Measurements from ENCODE around the gene NELFE.
"Not testable (repeated sequence)": the region's sequence is repeated elsewhere in the genome, so short reads cannot be mapped to it uniquely, and the experiment has no call there.

The NELFE gene

DNA sequence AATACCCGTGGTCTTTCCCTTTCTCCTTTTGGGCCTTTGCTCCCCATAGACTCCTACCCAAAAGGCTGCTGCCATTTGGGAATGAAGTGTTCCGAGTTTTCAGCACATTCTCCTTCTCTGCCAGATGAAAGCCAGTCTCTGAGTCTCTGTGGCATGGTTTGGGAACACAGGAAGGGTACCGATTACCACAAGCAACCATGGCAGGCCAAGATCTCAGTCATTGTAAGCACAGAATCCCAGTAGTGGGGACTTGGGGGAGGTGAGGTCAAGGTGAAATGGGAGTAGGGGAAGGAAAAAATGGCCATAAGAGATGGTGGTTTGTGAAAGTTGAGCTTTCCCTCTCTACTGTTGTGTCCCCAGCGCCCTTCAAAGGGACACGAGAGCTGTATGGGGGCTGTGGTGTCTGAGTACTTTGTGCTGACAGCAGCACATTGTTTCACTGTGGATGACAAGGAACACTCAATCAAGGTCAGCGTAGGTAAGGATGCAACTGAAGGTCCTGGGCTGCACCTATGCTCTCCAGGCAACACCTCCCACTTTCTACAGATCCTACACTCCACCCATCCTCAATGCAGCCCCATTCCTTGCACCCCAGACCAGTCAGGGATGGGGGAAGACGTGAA is 8.7 kb downstream of the NELFE start:
- DNase-seq (ENCODE audit: low spot score) = no peak

- no peak for DNase-seq (ENCODE audit: low spot score)
These were observed 9.9 kb downstream of the NELFE start for GRCh38 chr6:31948753-31949413.

GRCh38 chr6:31948306-31948705 is 10.5 kb downstream of the NELFE start:
- no peak for DNase-seq (ENCODE audit: low spot score)

GRCh38 chr6:31947864-31948263 is 10.9 kb downstream of the NELFE start:
- no peak for DNase-seq (ENCODE audit: low spot score)

DNA sequence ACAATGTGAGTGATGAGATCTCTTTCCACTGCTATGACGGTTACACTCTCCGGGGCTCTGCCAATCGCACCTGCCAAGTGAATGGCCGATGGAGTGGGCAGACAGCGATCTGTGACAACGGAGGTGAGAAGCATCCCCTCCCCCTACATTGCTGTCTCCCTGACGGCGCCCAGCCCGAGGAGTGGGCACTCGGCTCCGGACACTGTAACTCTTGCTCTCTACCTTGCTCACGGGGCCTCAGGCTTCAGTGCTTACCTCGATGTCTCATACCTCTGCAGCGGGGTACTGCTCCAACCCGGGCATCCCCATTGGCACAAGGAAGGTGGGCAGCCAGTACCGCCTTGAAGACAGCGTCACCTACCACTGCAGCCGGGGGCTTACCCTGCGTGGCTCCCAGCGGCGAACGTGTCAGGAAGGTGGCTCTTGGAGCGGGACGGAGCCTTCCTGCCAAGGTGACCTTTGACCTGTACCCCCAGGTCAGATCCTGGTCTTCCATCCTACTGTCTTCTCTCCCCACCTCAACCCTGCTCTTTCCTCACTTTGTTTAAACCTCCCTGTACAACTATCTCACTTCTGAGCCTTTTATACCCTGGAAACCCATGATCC is 11.6 kb downstream of the NELFE start:
- DNase-seq (ENCODE audit: low spot score) = no peak

DNA sequence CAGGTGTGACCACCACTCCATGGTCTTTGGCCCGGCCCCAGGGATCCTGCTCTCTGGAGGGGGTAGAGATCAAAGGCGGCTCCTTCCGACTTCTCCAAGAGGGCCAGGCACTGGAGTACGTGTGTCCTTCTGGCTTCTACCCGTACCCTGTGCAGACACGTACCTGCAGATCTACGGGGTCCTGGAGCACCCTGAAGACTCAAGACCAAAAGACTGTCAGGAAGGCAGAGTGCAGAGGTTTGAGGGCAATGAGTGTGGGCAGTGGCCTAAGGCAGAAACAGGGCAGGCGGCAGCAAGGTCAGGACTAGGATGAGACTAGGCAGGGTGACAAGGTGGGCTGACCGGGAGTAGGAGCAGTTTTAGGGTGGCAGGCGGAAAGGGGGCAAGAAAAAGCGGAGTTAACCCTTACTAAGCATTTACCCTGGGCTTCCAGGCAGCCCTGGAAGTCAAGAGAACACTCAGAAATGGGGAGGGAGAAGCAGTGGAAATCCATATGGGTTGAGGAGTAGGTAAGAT is 12.3 kb downstream of the NELFE start:
- no peak for DNase-seq (ENCODE audit: low spot score)

DNA sequence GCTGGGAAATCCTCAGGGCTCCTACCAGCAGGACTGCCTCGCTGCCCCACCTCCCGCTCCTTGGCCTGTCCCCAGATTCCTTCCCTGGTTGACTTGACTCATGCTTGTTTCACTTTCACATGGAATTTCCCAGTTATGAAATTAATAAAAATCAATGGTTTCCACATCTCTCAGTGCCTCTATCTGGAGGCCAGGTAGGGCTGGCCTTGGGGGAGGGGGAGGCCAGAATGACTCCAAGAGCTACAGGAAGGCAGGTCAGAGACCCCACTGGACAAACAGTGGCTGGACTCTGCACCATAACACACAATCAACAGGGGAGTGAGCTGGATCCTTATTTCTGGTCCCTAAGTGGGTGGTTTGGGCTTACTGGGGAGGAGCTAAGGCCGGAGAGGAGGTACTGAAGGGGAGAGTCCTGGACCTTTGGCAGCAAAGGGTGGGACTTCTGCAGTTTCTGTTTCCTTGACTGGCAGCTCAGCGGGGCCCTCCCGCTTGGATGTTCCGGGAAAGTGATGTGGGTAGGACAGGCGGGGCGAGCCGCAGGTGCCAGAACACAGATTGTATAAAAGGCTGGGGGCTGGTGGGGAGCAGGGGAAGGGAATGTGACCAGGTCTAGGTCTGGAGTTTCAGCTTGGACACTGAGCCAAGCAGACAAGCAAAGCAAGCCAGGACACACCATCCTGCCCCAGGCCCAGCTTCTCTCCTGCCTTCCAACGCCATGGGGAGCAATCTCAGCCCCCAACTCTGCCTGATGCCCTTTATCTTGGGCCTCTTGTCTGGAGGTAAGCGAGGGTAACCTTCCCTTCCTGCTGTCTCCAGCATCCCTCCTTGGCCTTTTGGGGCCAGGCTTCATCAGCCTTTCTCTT is 13.0 kb downstream of the NELFE start, which contains the start of gene CFB:
TSS of gene CFB (plus strand) at position 589 of the 863 bp plus-strand sequence. CDS start at position 716, 127 bp downstream.
- DNase-seq (ENCODE audit: low spot score) = no peak

DNA sequence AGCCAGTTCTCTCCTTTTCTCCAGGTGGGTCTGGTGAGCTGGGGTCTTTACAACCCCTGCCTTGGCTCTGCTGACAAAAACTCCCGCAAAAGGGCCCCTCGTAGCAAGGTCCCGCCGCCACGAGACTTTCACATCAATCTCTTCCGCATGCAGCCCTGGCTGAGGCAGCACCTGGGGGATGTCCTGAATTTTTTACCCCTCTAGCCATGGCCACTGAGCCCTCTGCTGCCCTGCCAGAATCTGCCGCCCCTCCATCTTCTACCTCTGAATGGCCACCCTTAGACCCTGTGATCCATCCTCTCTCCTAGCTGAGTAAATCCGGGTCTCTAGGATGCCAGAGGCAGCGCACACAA is 13.6 kb downstream of the NELFE start:
- DNase-seq (ENCODE audit: low spot score) = no peak

GRCh38 chr6:31943742-31944141 is 15.0 kb downstream of the NELFE start:
- DNase-seq (ENCODE audit: low spot score) = no peak

DNA sequence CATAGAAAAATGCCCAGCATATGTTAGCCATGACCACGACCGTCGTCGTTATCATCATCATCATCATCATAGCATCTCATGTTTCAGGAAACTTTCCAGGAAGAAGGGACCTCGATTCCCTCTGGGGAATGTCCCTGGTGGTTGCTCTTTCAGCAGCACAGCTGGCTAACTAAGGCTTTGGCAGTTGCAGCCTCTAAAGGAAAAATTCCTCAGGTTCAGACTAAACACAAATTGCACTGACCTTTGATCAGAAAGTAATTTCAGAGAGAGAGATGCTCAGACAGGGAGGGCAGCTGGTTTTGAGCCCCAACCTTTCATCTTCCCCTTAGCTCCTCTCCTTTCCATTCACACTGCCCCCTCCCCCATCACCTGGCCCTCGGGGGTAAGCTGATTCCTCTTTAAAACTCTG is 18.5 kb downstream of the NELFE start:
- DNase-seq (ENCODE audit: low spot score) = no peak

DNA sequence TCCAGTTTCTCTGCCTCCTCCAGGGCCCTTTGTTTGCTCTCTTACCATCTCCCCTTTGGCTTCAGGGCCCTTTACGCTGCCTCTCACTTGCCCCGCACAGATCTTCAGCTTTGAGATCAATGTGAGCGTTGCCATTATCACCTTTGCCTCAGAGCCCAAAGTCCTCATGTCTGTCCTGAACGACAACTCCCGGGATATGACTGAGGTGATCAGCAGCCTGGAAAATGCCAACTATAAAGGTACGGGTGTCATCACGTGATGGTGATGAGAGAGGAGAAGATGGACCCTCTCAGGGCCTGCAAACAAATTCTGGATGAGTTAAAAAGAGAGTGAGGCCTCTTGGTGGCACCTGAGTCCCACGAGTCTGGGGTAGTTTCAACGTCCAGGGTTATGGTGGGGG is 22.9 kb downstream of the NELFE start:
- no peak for DNase-seq (ENCODE audit: low spot score)

DNA sequence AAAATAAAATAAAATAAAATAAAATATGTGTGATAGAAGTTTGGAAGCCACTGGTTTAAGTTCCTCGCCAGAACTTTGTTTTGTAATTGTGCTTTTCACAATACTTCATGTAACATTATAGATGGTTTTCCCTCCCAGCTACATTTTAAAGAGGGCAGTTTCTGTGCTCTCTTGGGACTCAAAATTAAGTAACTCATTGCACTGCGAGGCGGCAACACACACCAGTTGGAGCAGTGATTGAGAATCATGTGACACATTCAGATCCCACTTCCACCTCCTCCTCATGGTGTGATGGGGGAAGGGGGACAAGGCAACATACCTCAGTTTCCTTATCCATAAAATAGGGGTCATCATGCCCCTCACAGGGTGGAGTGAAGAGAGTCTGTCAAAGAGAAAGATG is 23.8 kb downstream of the NELFE start:
- no peak for DNase-seq (ENCODE audit: low spot score)

GRCh38 chr6:31933537-31933936 is 25.2 kb downstream of the NELFE start:
- no peak for DNase-seq (ENCODE audit: low spot score)

DNA sequence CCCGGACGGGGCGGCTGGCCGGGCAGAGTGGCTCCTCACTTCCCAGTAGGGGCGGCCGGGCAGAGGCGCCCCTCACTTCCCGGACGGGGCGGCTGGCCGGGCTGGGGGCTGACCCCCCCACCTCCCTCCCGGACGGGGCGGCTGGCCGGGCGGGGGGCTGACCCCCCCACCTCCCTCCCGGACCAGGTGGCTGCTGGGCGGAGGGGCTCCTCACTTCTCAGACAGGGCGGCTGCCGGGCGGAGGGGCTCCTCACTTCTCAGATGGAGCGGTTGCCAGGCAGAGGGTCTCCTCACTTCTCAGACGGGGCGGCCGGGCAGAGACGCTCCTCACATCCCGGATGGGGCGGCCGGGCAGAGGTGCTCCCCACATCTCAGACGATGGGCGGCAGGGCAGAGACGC is 26.6 kb downstream of the NELFE start:
- not testable (repeated sequence) for DNase-seq (ENCODE audit: low spot score)

GRCh38 chr6:31930962-31931361 is 27.8 kb downstream of the NELFE start:
- no peak for DNase-seq (ENCODE audit: low spot score)

- no peak for DNase-seq (ENCODE audit: low spot score)
These were observed 30.2 kb downstream of the NELFE start for GRCh38 chr6:31928672-31928939.

GRCh38 chr6:31927863-31928671 is 30.7 kb downstream of the NELFE start:
- DNase-seq (ENCODE audit: low spot score) = no peak

DNA sequence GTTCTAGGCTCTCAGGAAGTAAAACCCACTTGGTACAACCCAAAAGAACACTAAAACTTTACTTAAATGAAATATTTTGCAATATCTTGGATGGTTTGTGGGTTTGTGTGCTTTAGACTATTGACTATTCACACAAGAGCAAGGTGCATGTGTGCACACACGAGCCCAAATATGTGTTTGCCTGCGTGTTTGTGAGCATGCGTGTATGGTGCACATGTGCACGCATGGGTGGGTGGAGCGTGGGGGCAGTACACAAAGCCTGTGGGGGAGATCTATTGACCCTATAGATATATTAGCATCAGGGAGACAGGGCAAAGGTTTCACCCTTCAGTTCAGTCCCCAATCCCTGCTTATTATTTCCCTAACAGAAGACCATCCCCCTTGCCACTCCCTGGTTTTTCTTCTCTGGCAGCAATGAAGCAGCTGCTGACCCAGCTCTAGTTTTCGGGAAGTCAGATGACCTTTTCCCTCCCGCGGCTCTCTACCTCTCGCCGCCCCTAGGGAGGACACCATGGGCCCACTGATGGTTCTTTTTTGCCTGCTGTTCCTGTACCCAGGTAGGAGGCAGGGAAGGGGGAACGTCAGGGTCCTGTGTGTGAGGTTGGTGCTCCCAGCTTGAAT is 31.4 kb downstream of the NELFE start, which contains the start of gene C2:
TSS of gene C2 (plus strand) at position 476 of the 621 bp plus-strand sequence. CDS start at position 512, 36 bp downstream.
- no peak for DNase-seq (ENCODE audit: low spot score)

GRCh38 chr6:31922942-31923341 is 35.8 kb downstream of the NELFE start:
- no peak for DNase-seq (ENCODE audit: low spot score)

DNA sequence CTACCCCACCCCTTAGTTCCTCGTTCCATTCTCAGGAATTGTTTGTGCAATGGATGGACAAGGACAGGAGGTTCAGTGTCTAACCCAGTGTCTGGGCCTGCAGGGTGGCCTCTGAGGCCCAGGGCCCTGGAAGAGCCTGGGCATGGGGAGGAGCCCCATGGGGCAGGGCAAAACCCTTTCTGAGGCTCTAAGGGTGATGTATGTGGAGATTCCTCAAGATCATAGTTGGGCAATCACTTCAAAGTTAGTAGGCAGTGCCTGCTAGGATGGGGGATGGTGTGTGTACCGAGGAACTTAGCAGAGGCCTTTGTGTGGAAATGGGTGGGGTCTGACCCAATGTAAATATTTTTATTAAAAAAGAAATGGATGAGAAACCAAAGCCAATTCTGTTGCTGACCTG is 38.0 kb downstream of the NELFE start:
- no peak for DNase-seq (ENCODE audit: low spot score)

DNA sequence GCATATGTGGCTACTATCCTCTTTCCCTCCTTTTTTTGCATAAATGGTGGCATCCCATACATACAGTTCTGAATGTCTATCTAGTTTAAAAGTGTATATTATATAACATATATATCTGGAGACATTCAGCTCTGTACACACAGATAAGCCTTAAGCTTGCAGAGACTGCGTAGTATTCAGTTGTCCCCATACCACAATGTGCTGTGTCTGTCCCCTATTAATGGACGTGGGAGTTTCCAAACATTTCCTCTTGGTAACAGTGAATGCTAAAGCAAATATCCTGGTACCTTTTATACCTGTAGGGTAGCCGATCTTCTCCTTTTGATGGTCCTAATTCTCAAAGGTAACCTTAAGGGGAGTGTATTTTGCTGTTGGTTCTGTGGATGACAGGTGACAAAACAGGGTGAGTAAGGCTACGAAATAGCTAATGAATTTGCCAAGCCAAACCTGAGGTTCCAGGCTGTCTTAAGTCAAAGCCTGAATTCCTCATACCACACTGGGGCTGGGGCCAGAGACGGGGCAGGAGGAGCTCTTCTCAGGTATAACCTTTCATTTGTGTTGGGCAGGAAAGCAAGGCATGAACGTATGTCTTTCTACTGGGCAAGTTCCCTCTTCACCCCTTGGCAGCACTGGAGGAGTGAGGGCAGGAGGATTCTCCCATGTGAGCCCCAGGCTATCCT is 39.0 kb downstream of the NELFE start:
- no peak for DNase-seq (ENCODE audit: low spot score)
